Hematopoietic multipotent progenitor cell treated with erythropoietin and hydrocortisone succinate and interleukin-3 and kit ligand, for 17 days (in vitro differentiated cells): ENCODE results near the gene GLT8D2.
"Not testable (repeated sequence)": the region's sequence is repeated elsewhere in the genome, so short reads cannot be mapped to it uniquely, and the experiment has no call there.

Source experiments
- DNase-seq: peaks from one replicate; pipeline ENCODE4 v3.0.0-alpha.2; 2015; ENCODE audit warnings: low spot score

GLT8D2 gene

GRCh38 chr12:104050436-104050835 is 449 bp upstream of the GLT8D2 start:
- DNase-seq: no peak

- no peak for DNase-seq
Observed at GRCh38 chr12:104049278-104049902, 597 bp downstream of the GLT8D2 start.

GRCh38 chr12:104048811-104049210 is 1.2 kb downstream of the GLT8D2 start:
- no peak for DNase-seq

- no peak for DNase-seq
Observed at GRCh38 chr12:104048162-104048561, 1.8 kb downstream of the GLT8D2 start.

GRCh38 chr12:104046306-104046705 is 3.7 kb downstream of the GLT8D2 start:
- DNase-seq: no peak

GRCh38 chr12:104044158-104044557 is 5.8 kb downstream of the GLT8D2 start:
- DNase-seq: no peak

- no peak for DNase-seq
Observed at GRCh38 chr12:104042580-104042979, 7.4 kb downstream of the GLT8D2 start.

- not testable (repeated sequence) for DNase-seq
Observed at GRCh38 chr12:104039769-104040168, 10.2 kb downstream of the GLT8D2 start.

GRCh38 chr12:104036143-104036542 is 13.8 kb downstream of the GLT8D2 start:
- not testable (repeated sequence) for DNase-seq

GRCh38 chr12:104030596-104030995 is 19.4 kb downstream of the GLT8D2 start:
- DNase-seq: not testable (repeated sequence)

- no peak for DNase-seq
Observed at GRCh38 chr12:104026841-104027599, 23.0 kb downstream of the GLT8D2 start.

GRCh38 chr12:104025771-104026170 is 24.2 kb downstream of the GLT8D2 start:
- no peak for DNase-seq

- DNase-seq: no peak
Observed at GRCh38 chr12:104024348-104024747, 25.6 kb downstream of the GLT8D2 start.

- no peak for DNase-seq
Observed at GRCh38 chr12:104023710-104024109, 26.3 kb downstream of the GLT8D2 start.

GRCh38 chr12:104022786-104023185 is 27.2 kb downstream of the GLT8D2 start:
- DNase-seq: no peak

GRCh38 chr12:104021862-104022261 is 28.1 kb downstream of the GLT8D2 start:
- not testable (repeated sequence) for DNase-seq

GRCh38 chr12:104012331-104012730 is 37.7 kb downstream of the GLT8D2 start:
- DNase-seq: no peak

GRCh38 chr12:104011253-104011652 is 38.7 kb downstream of the GLT8D2 start:
- no peak for DNase-seq

GRCh38 chr12:104010606-104011169 is 39.3 kb downstream of the GLT8D2 start:
- no peak for DNase-seq

GRCh38 chr12:104010121-104010520 is 39.9 kb downstream of the GLT8D2 start:
- DNase-seq: no peak

GRCh38 chr12:104006929-104007328 is 43.1 kb downstream of the GLT8D2 start:
- no peak for DNase-seq

GRCh38 chr12:104003596-104003995 is 46.4 kb downstream of the GLT8D2 start:
- no peak for DNase-seq

- no peak for DNase-seq
Observed at GRCh38 chr12:104002686-104003085, 47.3 kb downstream of the GLT8D2 start.
